Left cardiac atrium (tissue), 4 donors: ENCODE data around the gene RSPH3. TPM values are rescaled to one million over a fixed set of nuclear protein-coding genes. Genes with fewer than 3 reads are reported as not detected.
A peak's percentile ranks its signal among the peaks of the same experiment; 100 is the strongest.
"Not testable (repeated sequence)": the region's sequence is repeated elsewhere in the genome, so short reads cannot be mapped to it uniquely, and the experiment has no call there.

Source experiments
- ATAC-seq, 2 donors: fragments of 200-7000 bp; cut with Tn5 transposase; one replicate each; pipeline ENCODE4 v1.9.1; 2020; ENCODE audit warnings: mild to moderate bottlenecking in 2 of 2, moderate library complexity in 2 of 2
- DNase-seq: peaks from one replicate; pipeline ENCODE4 v3.0.0-alpha.2; 2020
- intact Hi-C, 2 donors: fragments of 100-400 bp; cut with DNase I; formaldehyde crosslinking; loops; one replicate each; pipeline versions ENCODE4 v1.14.1 to v1.15.1; 2022 to 2023
- total RNA-seq, 2 donors: library from RNA; stranded (reverse); fragmentation: NEBNext Ultra II Directional; extraction: Animal tissue kit (Norgen Biotek cat#: 25700); gene quantifications; one replicate each; pipeline ENCODE4 v1.2.1, GENCODE V29; 2021
- donor health status: DM: no; HTN: yes; CAD: no.
- donor health status: DM: no; HTN: yes; CAD: no; lungs with severe emphysema.
- donor health status: DM: yes; HTN: yes; CAD: no.
- donor health status: Dilated cardiomyopathy.

The RSPH3 gene
- total RNA-seq, 2 donors from 2014 or later: 9.1 to 10.1 TPM

GRCh38 chr6:159033160-159034049 lies 33.4 kb upstream of the RSPH3 start:
- ATAC-seq (no peak), DNase-seq (no peak)
- intact Hi-C loops: no loop called here

DNA sequence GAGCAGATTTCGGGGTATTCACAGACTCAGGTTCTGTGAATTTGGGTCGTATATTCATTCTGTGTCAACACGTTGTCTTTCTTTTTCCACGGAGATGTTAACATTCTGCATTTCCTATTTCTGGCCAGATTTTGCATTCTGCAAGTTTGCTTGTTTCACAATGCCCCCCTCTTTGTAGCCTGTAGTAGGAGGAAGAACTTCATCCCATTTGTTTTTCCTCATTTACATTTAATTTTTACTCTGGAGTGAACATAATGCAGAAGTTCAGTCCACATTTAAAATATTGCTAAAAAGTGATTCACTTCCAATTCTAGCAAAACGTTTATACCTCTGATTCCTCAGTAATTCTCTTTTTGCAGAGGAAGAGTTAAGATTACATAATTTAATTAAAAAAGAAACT lies 31.8 kb upstream of the RSPH3 start:
- DNase-seq: no peak
- no peak for ATAC-seq
- intact Hi-C loops: no loop called here

DNA sequence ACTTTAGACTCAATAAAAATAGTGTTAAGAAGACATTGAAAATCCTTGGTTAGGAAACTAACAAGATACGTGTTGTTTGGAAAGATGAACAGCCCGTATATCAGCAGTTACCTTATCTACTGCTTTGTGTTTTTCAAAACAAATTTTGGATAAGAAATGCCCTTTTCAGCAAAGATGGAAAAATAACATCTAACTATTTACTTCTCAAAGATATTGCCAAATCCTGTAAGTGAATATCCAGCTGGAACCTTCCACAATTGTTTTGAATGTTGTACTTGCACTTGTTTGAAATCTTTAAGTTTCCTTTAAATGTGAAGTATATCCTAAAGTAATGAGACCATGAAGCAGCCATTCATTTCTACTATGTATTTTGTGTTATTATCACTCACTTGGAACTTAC lies 30.2 kb upstream of the RSPH3 start:
- no peak for ATAC-seq
- intact Hi-C loops: no loop called here
- no peak for DNase-seq

DNA sequence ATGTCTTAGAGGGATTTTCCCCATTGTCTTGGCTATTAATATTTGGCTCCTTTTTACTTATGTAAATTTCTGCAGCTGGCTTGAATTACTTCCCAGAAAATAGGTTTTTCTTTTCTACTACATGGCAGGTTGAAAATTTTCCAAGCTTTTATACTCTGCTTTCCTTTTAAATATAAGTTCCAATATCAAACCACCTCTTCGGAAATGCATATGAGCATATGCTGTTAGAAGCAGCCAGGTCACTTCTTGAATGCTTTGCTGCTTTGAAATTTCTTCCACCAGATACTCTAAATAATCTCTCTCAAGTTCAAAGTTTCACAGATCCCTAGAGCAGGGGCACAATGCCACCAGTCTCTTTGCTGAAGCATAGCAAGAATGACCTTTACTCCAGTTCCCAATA lies 25.2 kb upstream of the RSPH3 start:
- DNase-seq, ATAC-seq, intact Hi-C loops: not testable (repeated sequence)

- DNase-seq: no peak
- no peak for ATAC-seq
- intact Hi-C loops: no loop called here
These were observed 23.9 kb upstream of the RSPH3 start for GRCh38 chr6:159023893-159024292.

DNA sequence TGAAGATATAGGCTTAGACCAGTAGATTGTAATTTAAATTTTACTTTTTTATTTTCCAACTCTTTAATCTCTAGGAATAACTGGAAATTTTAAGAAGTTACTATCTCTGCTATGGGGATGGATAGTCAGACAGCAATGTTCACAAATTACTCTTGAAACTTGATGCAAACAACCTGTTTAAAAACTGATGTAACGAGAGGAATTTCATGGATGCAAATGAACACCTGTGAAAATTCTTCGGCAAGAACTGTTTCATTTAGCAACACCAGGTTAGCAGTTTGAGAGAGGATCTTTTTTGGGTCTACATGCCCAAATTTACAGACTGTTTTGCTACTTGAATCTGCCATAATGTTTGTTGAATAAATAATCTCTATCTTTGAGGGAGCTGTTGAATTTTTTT lies 20.0 kb upstream of the RSPH3 start:
- DNase-seq: no peak
- intact Hi-C loops: no loop called here
- ATAC-seq: no peak

DNA sequence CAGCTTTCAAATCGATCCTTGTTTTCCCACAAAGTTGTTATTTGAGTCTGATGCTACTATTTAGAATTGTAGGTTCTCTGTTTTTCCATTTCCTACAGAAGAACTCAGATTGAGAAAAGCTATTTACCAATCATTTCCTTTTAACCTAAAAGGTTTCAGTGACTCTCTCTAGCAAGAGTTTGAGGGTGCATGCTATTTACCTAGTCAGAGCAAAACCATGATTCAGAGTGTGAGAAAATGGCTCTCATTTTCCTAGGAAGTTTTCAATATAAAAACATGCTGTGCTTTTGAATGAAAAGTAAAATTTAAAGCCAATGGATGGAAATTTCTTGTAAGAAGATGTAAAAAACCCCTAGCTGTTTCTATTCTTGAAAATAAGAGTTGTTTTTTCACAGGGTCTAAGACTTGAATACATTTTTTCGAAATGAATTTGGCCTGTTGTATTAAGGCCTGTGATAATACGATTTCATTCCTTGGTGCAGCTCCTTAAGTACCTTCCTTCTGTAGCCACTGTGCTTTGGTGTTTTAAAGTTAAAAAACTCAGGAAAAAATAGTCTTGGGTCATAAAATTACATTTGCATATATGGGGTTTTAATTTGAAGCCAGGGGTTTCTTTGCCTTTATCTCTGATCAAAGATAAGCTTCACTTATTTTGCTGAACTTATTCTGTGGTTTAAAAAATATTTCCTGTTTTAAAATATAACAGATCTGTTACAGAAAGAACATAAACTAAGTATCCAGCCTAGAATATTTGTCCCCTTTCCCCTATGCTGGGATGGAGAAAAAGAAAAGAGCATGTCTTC lies 18.0 kb upstream of the RSPH3 start:
- intact Hi-C loops: no loop called here
- no peak for ATAC-seq
- DNase-seq: no peak

DNA sequence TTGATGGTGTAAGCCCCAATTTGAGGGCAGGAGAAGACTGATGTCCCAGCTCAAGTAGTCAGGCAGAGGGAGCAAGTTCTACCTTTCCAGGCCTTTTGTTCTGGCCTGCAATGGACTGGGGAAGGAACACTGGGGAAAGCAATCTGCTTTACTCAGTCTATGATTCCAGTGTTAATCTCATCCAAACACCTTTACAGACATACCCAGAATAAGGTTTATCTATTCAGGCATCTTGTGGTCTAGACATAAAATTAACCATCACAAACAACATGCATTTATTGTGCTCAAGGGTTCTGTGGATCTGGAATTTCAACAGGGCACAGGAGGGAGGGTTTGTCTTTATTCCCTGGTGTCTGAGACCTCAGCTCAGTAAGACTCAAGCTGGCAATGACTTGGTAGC lies 14.4 kb upstream of the RSPH3 start:
- intact Hi-C loops: no loop called here
- DNase-seq (no peak), ATAC-seq (no peak)

GRCh38 chr6:159013229-159013628 lies 13.2 kb upstream of the RSPH3 start:
- ATAC-seq (peak in 1 of 2 donors; percentile 33), DNase-seq (no peak)
- intact Hi-C loops: no loop called here

DNA sequence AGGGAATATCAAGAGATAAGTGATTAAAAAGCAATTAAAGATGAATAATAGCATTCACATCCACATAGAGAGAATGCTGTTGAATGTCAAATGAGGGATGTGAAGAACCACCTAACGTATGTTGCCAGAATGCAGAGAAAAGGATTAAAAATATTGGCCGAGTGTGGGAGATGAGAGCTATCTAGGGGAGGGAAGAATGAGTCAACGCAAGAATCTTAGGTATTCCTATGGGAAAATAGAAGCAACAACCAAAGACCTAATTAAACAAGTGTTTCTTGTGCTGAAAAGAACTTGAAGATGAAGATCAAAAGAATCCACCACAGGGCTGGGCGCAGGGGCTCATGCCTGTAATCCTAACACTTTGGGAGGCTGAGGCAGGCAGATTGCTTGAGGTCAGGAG lies 12.2 kb upstream of the RSPH3 start:
- DNase-seq: no peak
- peak in 1 of 2 donors; percentile 66 for ATAC-seq
- intact Hi-C loops: no loop called here

GRCh38 chr6:159010037-159010612 lies 10.1 kb upstream of the RSPH3 start:
- intact Hi-C loops, DNase-seq: not testable (repeated sequence)
- peak in 1 of 2 donors; percentile 37 for ATAC-seq

GRCh38 chr6:159008656-159009288 lies 8.8 kb upstream of the RSPH3 start:
- DNase-seq (no peak), ATAC-seq (peak in 1 of 2 donors; percentile 40)
- intact Hi-C loops: loop anchor here in 1 of 2 donors (2.0 to 10.0 kb wide), 2 partner anchors 96 to 126 kb away; no protein-coding TSS in a partner anchor

DNA sequence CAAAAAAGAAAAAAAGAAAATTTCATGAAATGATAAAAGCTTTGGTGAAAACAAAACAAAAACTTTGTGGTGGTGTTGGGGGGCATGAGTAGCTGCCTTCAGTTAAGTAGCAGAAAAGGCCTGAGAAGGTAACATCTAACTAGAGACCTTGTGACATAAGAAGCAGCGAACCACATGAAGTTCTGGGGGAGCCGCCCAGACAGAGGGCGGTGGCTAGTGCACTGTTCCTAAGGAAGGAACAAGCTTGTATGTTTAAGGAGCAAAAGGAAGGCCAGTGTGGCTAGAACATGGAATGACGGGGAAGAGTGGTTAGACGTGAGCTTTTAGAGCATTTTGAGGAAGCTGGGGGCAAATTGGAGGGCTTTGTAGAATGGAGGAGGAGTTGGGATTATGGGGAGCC lies 7.5 kb upstream of the RSPH3 start:
- DNase-seq (no peak), ATAC-seq (no peak)
- intact Hi-C loops: loop anchor here in 1 of 2 donors (10.0 kb wide), 1 partner anchor 97 kb away; no protein-coding TSS in a partner anchor

GRCh38 chr6:159005436-159005835 lies 5.4 kb upstream of the RSPH3 start:
- intact Hi-C loops: loop anchor here in 1 of 2 donors (10.0 kb wide), 1 partner anchor 99 kb away; no protein-coding TSS in a partner anchor
- ATAC-seq: no peak
- DNase-seq: no peak

DNA sequence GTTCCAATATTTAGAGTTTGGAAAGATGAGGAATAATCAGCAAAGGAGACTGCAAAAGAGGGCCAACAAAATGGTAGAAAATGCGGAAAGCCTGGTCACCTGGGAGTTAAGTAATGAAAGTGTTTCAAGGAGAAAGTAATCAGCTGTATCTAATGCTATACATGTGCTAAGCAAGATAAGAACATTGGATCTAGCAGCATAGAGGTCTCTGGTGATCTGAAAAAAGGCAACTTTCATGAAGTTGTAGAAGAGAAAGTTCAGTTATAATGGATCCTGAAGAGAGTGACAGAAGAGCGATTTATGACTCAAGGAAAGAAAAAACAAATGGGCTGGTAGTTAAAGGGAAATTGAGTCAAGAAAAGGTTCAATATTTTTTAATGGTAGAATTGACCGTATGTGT lies 4.6 kb upstream of the RSPH3 start:
- intact Hi-C loops: loop anchor here in 1 of 2 donors (10.0 kb wide), 1 partner anchor 100 kb away; no protein-coding TSS in a partner anchor
- no peak for DNase-seq
- ATAC-seq: no peak

DNA sequence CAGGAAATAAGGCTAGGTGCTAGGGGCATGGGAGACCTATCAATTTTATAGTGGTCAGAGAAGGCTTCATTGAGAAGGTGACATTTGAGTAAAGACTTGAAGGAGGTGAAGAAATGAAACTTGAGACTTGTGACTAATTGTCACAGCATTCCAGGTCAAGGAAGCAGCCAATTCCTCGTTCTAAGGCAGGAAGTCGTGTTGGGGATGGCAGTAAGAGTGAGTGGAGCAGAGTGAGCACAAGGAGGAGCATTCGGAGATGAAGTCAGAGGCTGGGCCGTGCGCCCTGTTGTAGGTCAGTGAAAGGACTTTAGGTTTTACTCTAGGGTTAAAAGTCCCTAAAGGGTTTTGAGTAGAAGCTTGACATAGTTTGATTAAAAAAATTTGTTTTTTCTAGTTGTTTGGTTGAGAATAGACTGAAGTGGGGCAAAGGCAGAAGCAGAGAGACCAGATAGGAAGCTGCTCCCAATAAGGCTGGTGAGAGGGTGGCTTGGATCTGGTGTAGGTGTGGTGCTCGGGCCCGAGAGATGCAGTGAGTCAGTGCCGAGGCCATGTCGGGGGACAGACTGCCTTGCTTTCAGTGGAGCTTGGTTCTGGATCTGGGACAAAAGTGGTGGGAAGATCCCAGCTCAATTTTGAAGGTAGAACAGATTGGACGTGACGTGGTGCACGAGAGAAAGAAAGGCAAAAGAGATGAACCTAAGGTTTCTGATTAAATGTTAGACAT lies 2.6 kb upstream of the RSPH3 start:
- DNase-seq (no peak), ATAC-seq (no peak)
- intact Hi-C loops: loop anchor here in 1 of 2 donors (10.0 kb wide), 1 partner anchor 102 kb away; no protein-coding TSS in a partner anchor

GRCh38 chr6:158999154-158999665 lies 792 bp downstream of the RSPH3 start:
- intact Hi-C loops: no loop called here
- ATAC-seq (peak; percentile 13 to 48), DNase-seq (no peak)

DNA sequence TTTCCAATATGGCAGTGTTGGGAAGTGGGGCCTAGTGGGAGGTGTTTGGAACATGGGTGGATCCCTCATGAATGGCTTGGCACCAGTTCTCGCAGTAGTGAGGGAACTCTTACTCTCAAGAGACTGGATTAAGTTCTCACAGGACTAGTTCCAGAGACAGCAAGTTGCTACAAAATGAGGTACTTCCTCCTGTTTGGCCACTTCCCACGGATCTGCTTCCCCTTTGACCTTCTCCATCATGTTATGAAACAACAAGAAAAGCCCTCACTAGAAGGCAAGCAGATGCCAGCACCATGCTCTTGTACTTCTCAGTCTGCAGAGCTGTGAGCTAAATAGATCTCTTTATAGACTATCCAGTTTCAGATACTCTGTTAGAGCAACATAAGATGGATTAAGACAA lies 3.1 kb downstream of the RSPH3 start:
- no peak for ATAC-seq
- DNase-seq: no peak
- intact Hi-C loops: no loop called here
